Progenitor cell of endocrine pancreas (in vitro differentiated cells): ENCODE measurements around the gene DHRS4L2. TPM values are rescaled to one million over a fixed set of nuclear protein-coding genes. Genes with fewer than 3 reads are reported as not detected.
"Not testable (repeated sequence)": the region's sequence is repeated elsewhere in the genome, so short reads cannot be mapped to it uniquely, and the experiment has no call there.

Experiments used
- DNase-seq: peaks from one replicate; pipeline ENCODE4 v3.0.0; 2021; ENCODE audit warnings: low spot score; ENCODE audit not compliant: unreplicated experiment
- H3K27ac Mint-ChIP-seq: 2 replicates; pipeline ENCODE4 v1.8.0; 2021; ENCODE audit warnings: mild to moderate bottlenecking, moderate library complexity, mixed read lengths
- H3K27me3 Mint-ChIP-seq: 2 replicates; pipeline ENCODE4 v1.8.0; 2021; ENCODE audit warnings: mixed read lengths
- H3K36me3 Mint-ChIP-seq: 2 replicates; pipeline ENCODE4 v1.8.0; 2022; ENCODE audit warnings: mixed read lengths; ENCODE audit not compliant: insufficient read depth
- H3K4me1 Mint-ChIP-seq: 2 replicates; pipeline ENCODE4 v1.8.0; 2021; ENCODE audit warnings: low read depth, mixed read lengths
- H3K4me3 Mint-ChIP-seq: 2 replicates; pipeline ENCODE4 v1.8.0; 2021; ENCODE audit warnings: low read depth, mild to moderate bottlenecking, moderate library complexity, mixed read lengths
- H3K9me3 Mint-ChIP-seq: 2 replicates; pipeline ENCODE4 v1.8.0; 2021; ENCODE audit warnings: low read depth, mixed read lengths
- long read RNA-seq: library from polyadenylated mRNA; unstranded; transcript quantifications from one replicate; pipeline ENCODE4 v2.0.0, GENCODE V29; 2020
- total RNA-seq: library from RNA; stranded (reverse); gene quantifications from 2 replicates; pipeline ENCODE4 v1.2.1, GENCODE V29; 2021
- TF ChIP-seq, protein P1 (sequence below): fragments of 200-600 bp; sonication (generic); IDR thresholded peaks from one replicate; pipeline ENCODE4 v1.5.0; 2021; ENCODE audit warnings: antibody characterized with exemption, mild to moderate bottlenecking; ENCODE audit not compliant: unreplicated experiment

Gene DHRS4L2
- total RNA-seq = 12.2 and 14.0 TPM in 2 replicates
- long read RNA-seq, partial matches to known transcripts = 0 of 13 reads
- long read RNA-seq, other reads (novel, unspliced or antisense) = 13 of 13 reads

- not testable (repeated sequence) for H3K4me1 Mint-ChIP-seq
Observed at GRCh38 chr14:23988607-23989363, at the start of gene DHRS4L2. DHRS4L2 (plus strand) TSS chr14:23988929; CDS start chr14:23988948, 19 bp downstream.

GRCh38 chr14:23939607-23940326 lies 49.0 kb upstream of the DHRS4L2 start:
- Mint-ChIP-seq H3K9me3 (peaks cover 17% of the 10 kb centered on the region), H3K27me3 (no peaks in the 10 kb centered on the region), H3K36me3 (peaks cover 20% of the 10 kb centered on the region), H3K27ac (peak overlapping the region; percentile 29), H3K4me1 (peaks cover 3% of the 10 kb centered on the region), H3K4me3 (no peak overlapping the region)
- TF ChIP-seq, protein P1, sequence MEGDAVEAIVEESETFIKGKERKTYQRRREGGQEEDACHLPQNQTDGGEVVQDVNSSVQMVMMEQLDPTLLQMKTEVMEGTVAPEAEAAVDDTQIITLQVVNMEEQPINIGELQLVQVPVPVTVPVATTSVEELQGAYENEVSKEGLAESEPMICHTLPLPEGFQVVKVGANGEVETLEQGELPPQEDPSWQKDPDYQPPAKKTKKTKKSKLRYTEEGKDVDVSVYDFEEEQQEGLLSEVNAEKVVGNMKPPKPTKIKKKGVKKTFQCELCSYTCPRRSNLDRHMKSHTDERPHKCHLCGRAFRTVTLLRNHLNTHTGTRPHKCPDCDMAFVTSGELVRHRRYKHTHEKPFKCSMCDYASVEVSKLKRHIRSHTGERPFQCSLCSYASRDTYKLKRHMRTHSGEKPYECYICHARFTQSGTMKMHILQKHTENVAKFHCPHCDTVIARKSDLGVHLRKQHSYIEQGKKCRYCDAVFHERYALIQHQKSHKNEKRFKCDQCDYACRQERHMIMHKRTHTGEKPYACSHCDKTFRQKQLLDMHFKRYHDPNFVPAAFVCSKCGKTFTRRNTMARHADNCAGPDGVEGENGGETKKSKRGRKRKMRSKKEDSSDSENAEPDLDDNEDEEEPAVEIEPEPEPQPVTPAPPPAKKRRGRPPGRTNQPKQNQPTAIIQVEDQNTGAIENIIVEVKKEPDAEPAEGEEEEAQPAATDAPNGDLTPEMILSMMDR = no peak
- no peak for DNase-seq

More at GRCh38 chr14:23988607-23989363, at the start of gene DHRS4L2:
- Mint-ChIP-seq H3K4me3 (peak within 1 kb of the TSS; percentile 66), H3K27ac (peak within 1 kb of the TSS; percentile 90)
- H3K9me3 Mint-ChIP-seq, H3K36me3 Mint-ChIP-seq, H3K27me3 Mint-ChIP-seq: not testable (repeated sequence)
- peak; percentile 46 for DNase-seq

DNA sequence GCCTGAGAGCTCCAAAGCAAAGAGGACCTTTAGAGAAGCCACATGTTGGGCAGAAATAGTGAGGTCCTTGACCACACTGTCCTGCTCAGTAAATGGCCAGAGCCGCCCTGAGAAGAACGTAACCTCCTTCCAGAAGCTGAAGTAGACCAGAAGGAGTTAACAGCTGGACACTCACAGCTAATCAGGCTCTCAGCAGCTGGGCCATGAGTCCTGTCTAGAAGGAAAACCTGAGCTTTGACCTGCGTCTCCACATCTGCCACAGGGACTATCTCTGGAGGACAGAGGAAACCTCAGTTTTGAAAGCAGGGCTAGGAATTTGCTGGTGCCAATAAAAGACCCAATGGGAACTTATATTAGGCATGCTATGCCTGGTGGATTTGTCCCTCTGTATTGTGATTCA lies 47.5 kb upstream of the DHRS4L2 start:
- H3K27ac Mint-ChIP-seq = no peak overlapping the region
- TF ChIP-seq, protein P1 = no peak
- H3K4me1 Mint-ChIP-seq = peaks cover 3% of the 10 kb centered on the region
- H3K36me3 Mint-ChIP-seq = peaks cover 20% of the 10 kb centered on the region
- no peak overlapping the region for H3K4me3 Mint-ChIP-seq
- no peaks in the 10 kb centered on the region for H3K27me3 Mint-ChIP-seq
- DNase-seq = no peak
- peaks cover 21% of the 10 kb centered on the region for H3K9me3 Mint-ChIP-seq

DNA sequence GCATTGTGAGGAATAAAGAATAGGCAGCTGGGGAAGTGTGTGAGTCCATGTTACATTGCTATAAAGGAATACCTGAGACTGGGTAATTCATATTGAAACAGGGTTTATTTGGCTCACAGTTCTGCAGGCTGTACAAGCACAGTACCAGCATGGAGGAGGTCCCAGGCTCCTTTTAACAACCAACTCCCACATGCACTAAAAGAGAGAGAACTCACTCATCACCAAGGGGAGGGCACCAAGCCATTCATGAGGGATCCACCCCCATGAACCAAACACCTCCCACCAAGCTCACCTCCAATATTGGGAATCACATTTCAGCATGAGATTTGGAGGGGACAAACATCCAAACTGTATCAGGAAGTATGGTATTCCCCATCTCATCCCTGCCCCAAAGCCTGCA lies 47.1 kb upstream of the DHRS4L2 start:
- Mint-ChIP-seq H3K36me3 (peaks cover 22% of the 10 kb centered on the region), H3K4me1 (peaks cover 3% of the 10 kb centered on the region), H3K9me3 (peaks cover 25% of the 10 kb centered on the region), H3K27ac (no peak overlapping the region), H3K27me3 (no peaks in the 10 kb centered on the region), H3K4me3 (no peak overlapping the region)
- no peak for DNase-seq
- TF ChIP-seq, protein P1 = no peak

- no peak overlapping the region for H3K27ac Mint-ChIP-seq
- H3K27me3 Mint-ChIP-seq = no peaks in the 10 kb centered on the region
- TF ChIP-seq, protein P1 = no peak
- DNase-seq = no peak
- no peak overlapping the region for H3K4me3 Mint-ChIP-seq
- peaks cover 24% of the 10 kb centered on the region for H3K36me3 Mint-ChIP-seq
- peaks cover 3% of the 10 kb centered on the region for H3K4me1 Mint-ChIP-seq
- H3K9me3 Mint-ChIP-seq = peaks cover 32% of the 10 kb centered on the region
Observed at GRCh38 chr14:23942587-23942986, 46.1 kb upstream of the DHRS4L2 start.

- H3K27me3 Mint-ChIP-seq = not testable (repeated sequence)
Observed at GRCh38 chr14:23949069-23949468, 39.7 kb upstream of the DHRS4L2 start.

More at GRCh38 chr14:23949069-23949468, 39.7 kb upstream of the DHRS4L2 start:
- Mint-ChIP-seq H3K4me1 (peaks cover 13% of the 10 kb centered on the region), H3K9me3 (peaks cover 23% of the 10 kb centered on the region), H3K36me3 (peaks cover 11% of the 10 kb centered on the region)
- not testable (repeated sequence) for DNase-seq, H3K27ac Mint-ChIP-seq, H3K4me3 Mint-ChIP-seq
